ENCODE results near the gene RANGRF. TPM values are rescaled to one million over a fixed set of nuclear protein-coding genes. Genes with fewer than 3 reads are reported as not detected.
A peak's percentile ranks its signal among the peaks of the same experiment; 100 is the strongest.

Gene RANGRF
- total RNA-seq, 2 donors from 2014 or later = 24.1 to 29.9 TPM

DNA sequence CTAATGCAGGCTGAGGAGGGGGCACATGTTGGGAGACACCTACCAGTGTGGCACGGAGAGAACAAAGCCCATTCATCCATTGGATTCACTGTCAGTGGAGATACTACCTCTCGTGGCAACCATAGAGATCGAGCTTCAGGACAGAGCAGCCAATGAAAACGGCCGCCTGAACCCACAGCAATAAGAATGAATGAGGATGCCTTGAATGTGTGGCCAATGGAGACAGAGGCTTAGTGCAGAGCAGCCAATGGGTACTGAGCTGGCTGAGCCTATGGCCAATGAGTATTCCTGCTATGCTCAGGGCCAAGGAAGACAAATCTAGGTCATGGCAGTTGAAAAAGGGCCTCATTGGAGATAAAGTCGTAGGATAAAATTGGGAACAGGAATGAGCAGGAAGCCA is 32.5 kb downstream of the RANGRF start:
- Histone ChIP-seq H3K27ac (no peak overlapping the region), H3K9me3 (no peaks in the 10 kb centered on the region), H3K36me3 (no peaks in the 10 kb centered on the region), H3K4me3 (no peak overlapping the region), H3K4me1 (peaks cover 0 to 7% of the 10 kb centered on the region in 2 donors), H3K27me3 (no peaks in the 10 kb centered on the region)
- TF ChIP-seq, protein P1, sequence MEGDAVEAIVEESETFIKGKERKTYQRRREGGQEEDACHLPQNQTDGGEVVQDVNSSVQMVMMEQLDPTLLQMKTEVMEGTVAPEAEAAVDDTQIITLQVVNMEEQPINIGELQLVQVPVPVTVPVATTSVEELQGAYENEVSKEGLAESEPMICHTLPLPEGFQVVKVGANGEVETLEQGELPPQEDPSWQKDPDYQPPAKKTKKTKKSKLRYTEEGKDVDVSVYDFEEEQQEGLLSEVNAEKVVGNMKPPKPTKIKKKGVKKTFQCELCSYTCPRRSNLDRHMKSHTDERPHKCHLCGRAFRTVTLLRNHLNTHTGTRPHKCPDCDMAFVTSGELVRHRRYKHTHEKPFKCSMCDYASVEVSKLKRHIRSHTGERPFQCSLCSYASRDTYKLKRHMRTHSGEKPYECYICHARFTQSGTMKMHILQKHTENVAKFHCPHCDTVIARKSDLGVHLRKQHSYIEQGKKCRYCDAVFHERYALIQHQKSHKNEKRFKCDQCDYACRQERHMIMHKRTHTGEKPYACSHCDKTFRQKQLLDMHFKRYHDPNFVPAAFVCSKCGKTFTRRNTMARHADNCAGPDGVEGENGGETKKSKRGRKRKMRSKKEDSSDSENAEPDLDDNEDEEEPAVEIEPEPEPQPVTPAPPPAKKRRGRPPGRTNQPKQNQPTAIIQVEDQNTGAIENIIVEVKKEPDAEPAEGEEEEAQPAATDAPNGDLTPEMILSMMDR (IDR thresholded peaks at IDR 0.05) = no peak
- DNase-seq (ENCODE audit: low spot score) = no peak

DNA sequence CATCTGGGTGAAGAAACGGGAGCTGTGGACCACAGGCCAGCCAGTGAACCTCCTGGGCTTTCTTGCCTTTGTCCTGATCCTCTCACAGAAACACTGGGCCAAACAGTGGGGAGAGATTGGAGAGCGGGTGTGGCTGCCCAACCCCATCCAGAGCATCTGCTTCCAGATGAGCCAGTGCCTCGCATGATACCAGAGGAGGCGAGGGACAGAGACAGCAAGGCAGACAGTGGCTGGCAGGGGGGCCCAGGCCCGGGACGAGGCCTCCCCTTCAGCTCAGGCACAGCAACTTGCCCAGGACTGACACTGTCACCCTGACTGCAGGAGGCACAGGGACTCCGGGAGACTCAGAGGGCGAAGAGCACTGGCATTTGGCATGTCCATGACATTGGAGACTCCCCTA is 33.6 kb downstream of the RANGRF start:
- Histone ChIP-seq H3K4me3 (no peak overlapping the region), H3K36me3 (no peaks in the 10 kb centered on the region), H3K27me3 (no peaks in the 10 kb centered on the region), H3K4me1 (peaks cover 0 to 16% of the 10 kb centered on the region in 2 donors), H3K27ac (no peak overlapping the region), H3K9me3 (no peaks in the 10 kb centered on the region)
- TF ChIP-seq, protein P1 (IDR thresholded peaks at IDR 0.05) = no peak
- DNase-seq (ENCODE audit: low spot score) = no peak

DNA sequence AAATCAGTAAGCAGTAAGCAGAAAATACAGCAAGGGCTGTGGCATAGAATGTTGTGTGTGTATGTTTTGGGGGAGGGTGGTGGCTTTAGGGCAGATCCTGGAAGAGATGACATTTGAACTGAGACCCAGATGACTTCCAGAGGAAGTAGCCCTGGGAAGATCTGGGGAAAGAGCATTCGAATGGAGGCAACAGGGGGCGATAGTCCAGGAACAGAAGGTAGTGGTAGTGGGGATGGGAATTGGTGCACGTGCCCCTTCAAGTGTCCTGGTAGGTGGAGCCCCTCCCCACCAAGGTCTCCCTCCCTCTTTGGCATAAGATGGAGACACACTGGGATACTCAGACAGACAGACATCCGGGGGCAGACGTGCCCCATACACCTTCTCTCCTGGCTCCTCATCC is 35.7 kb downstream of the RANGRF start:
- no peak for DNase-seq (ENCODE audit: low spot score)
- H3K27ac ChIP-seq = no peak overlapping the region
- TF ChIP-seq, protein P1 (IDR thresholded peaks at IDR 0.05) = no peak

DNA sequence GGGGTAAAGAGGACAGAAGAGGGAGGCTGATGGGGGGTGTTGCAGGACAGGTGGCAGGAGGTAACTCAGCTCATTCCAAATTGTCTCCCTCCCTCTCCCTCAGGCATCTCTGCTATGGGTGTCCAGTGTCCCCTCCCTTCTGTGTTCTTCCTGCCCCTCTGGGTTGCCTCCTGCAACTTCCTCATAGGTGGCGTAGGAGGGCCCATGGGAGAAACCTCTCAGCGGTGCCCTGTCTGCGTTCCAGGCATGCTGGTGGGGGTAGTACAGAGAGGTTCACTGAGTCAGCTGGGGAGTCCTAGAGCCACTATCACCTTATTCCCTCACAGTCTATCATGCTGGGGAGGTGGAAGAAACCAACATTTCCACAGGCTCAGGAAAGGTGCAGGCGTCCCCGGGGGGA is 36.5 kb downstream of the RANGRF start:
- DNase-seq (ENCODE audit: low spot score) = no peak
- H3K36me3 ChIP-seq = no peaks in the 10 kb centered on the region
- no peak overlapping the region for H3K27ac ChIP-seq
- no peaks in the 10 kb centered on the region for H3K9me3 ChIP-seq
- no peak overlapping the region for H3K4me3 ChIP-seq
- H3K27me3 ChIP-seq = no peaks in the 10 kb centered on the region
- peaks cover 0 to 20% of the 10 kb centered on the region in 2 donors for H3K4me1 ChIP-seq
- TF ChIP-seq, protein P1 (IDR thresholded peaks at IDR 0.05) = no peak

More for the DNA sequence above, 35.7 kb downstream of the RANGRF start:
- no peak overlapping the region for H3K4me3 ChIP-seq
- H3K9me3 ChIP-seq = no peaks in the 10 kb centered on the region
- H3K27me3 ChIP-seq = no peaks in the 10 kb centered on the region
- no peaks in the 10 kb centered on the region for H3K36me3 ChIP-seq
- peaks cover 0 to 20% of the 10 kb centered on the region in 2 donors for H3K4me1 ChIP-seq

DNA sequence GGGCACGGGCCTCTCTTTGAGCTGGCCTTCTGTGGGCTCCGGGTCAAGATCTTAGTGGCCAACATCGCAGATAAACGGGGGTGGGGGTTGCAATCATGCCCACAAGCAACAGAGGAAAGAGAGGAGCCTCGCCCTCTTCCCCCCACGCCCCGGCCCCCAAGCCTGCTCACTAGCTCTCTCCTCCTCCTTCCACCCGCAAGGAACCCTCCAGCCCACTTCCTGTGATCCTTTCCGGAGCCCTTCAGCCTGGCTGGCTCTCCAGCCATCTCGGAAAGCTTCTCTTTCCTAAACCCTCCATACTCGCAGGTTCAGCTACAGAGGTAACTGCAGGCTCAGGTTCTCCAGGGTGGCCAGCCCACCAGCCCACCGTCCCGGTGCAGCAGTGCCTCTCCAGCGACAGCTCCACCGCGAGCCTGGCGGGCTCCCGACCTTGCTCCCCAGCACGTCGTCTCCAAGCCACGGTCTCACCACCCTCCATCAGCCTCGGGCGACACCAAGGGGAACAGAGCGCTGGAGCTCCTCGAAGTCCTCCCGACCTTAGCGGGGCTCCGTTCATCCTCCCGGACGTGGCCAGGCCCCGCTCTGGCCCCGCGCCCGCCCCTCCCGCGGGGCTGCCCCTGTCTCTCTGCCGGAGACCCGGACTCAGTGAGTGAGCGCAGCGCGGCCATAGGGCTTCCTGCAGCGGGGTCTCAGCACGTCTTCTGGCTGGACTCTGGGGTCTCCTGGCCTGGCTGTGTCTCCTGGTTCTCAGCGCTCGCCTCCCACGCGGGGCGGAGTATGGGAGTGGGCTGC is 38.2 kb downstream of the RANGRF start:
- Histone ChIP-seq H3K9me3 (no peaks in the 10 kb centered on the region), H3K4me3 (peak overlapping the region; percentile 38 to 61), H3K4me1 (peaks cover 0 to 20% of the 10 kb centered on the region in 2 donors), H3K27ac (peak overlapping the region; percentile 60 to 70), H3K27me3 (no peaks in the 10 kb centered on the region), H3K36me3 (no peaks in the 10 kb centered on the region)
- DNase-seq (ENCODE audit: low spot score) = peak; percentile 62
- TF ChIP-seq, protein P1 (IDR thresholded peaks at IDR 0.05) = no peak

DNA sequence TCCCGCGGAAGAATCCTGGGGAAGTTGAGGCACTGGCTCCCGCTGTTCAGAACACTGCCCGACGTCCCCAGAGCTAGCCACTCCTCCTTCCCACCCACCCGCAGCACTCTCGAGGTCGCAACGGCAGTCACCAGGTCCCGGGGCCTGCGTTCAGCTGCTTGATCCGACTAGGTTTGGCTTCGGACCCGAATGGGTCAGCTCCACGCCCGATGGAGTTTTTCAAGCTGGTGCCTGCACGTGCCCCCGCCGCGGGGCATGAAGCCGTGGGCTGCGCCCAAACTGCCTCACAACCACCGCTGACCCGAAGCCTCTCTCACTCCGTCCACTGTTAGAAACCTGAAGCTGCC is 38.8 kb downstream of the RANGRF start:
- H3K4me3 ChIP-seq = peak overlapping the region; percentile 38 to 61
- peaks cover 0 to 20% of the 10 kb centered on the region in 2 donors for H3K4me1 ChIP-seq
- H3K9me3 ChIP-seq = no peaks in the 10 kb centered on the region
- H3K27ac ChIP-seq = peak overlapping the region in 1 of 2 donors; percentile 70
- no peak for DNase-seq (ENCODE audit: low spot score)
- TF ChIP-seq, protein P1 (IDR thresholded peaks at IDR 0.05) = no peak
- no peaks in the 10 kb centered on the region for H3K36me3 ChIP-seq
- H3K27me3 ChIP-seq = no peaks in the 10 kb centered on the region

Measured in right atrium auricular region (tissue), 2 donors.